ENCODE results near the gene ALDH1A3. TPM values are rescaled to one million over a fixed set of nuclear protein-coding genes. Genes with fewer than 3 reads are reported as not detected.

Gene ALDH1A3
- polyA plus RNA-seq, 1 of the 3 experiments (the other 2 are of a cell fraction), result 4.4 TPM

GRCh38 chr15:100923076-100923475 lies 43.4 kb downstream of the ALDH1A3 start:
- 90% methylated on average over 7 of the region's 7 CpGs for WGBS (ENCODE audit: low lambda C conversion rate)
- POLR2A ChIA-PET, result no interaction called here
- Histone ChIP-seq H4K20me1 (ENCODE audit: insufficient read depth) (no peaks in the 10 kb centered on the region), H3F3A (replicated peaks; ENCODE audit: insufficient read depth) (peaks cover 11% of the 10 kb centered on the region), H3K9ac (no peak overlapping the region), H3K4me3 (ENCODE audit: low read depth in 2 of 2, low read length in 1 of 2) (no peak overlapping the region), H3K4me2 (no peak overlapping the region), H2AFZ (ENCODE audit: low read depth) (no peak overlapping the region), H3K9me2 (no peaks in the 10 kb centered on the region), H3K27me3 (ENCODE audit: insufficient read depth) (no peaks in the 10 kb centered on the region), H3K36me3 (replicated peaks in 1 of 2; ENCODE audit: control insufficient read depth in 1 of 2, insufficient read depth in 2 of 2, low read length in 1 of 2) (peaks cover 0 to 11% of the 10 kb centered on the region in 2 experiments), H3K79me2 (ENCODE audit: insufficient read depth) (peaks cover 4% of the 10 kb centered on the region; the same call in 1 of the 2 replicates), H3K27ac (ENCODE audit: low read depth in 2 of 2, low read length in 1 of 2) (no peak overlapping the region), H3K4me1 (ENCODE audit: control insufficient read depth in 1 of 2, insufficient read depth in 2 of 2, low read depth in 1 of 2, low read length in 1 of 2) (peaks cover 0 to 18% of the 10 kb centered on the region in 2 experiments; a peak in 1 of 4 replicates), H3K9me3 (no peaks in the 10 kb centered on the region)
- CTCF ChIA-PET, result interaction anchor here (0.7 to 1.7 kb wide), 3 partner anchors 12 to 85 kb away, joined by 3 to 5 read pairs (median 5); no protein-coding TSS in a partner anchor
- DNase-seq, result no peak
- no peak for TF ChIP-seq ZBTB33 (IDR thresholded peaks at IDR 0.05; ENCODE audit: borderline replicate concordance, low read depth)
- TF ChIP-seq GATA2 (CRISPR knock-in tag; IDR thresholded peaks at IDR 0.05), result no peak
- TF ChIP-seq FOSL2 (IDR thresholded peaks at IDR 0.05; ENCODE audit: borderline replicate concordance, low read depth), result no peak
- no peak for TF ChIP-seq GABPA (IDR thresholded peaks at IDR 0.05; ENCODE audit: low read depth)
- no peak for TF ChIP-seq NRF1 (IDR thresholded peaks at IDR 0.05; ENCODE audit: low read depth, low read length)
- TF ChIP-seq FOXJ3 (CRISPR knock-in tag; IDR thresholded peaks at IDR 0.05), result no peak
- no peak for TF ChIP-seq EP300 (IDR thresholded peaks at IDR 0.05; ENCODE audit: borderline replicate concordance in 1 of 2, low read depth in 1 of 2, low read length in 1 of 2)
- no peak for TF ChIP-seq TCF12 (IDR thresholded peaks at IDR 0.05)
- no peak for TF ChIP-seq POLR2AphosphoS5 (IDR thresholded peaks at IDR 0.05; ENCODE audit: low read depth, low read length)
- no peak for TF ChIP-seq TAF1 (IDR thresholded peaks at IDR 0.05; ENCODE audit: borderline replicate concordance, low read depth, low read length)
- no peak for TF ChIP-seq MAX (IDR thresholded peaks at IDR 0.05; ENCODE audit: low read depth)

- Histone ChIP-seq H3K27me3 (ENCODE audit: insufficient read depth) (no peaks in the 10 kb centered on the region), H3K4me1 (ENCODE audit: control insufficient read depth in 1 of 2, insufficient read depth in 2 of 2, low read depth in 1 of 2, low read length in 1 of 2) (peaks cover 0 to 10% of the 10 kb centered on the region in 2 experiments; a peak in 1 of 4 replicates), H3F3A (replicated peaks; ENCODE audit: insufficient read depth) (peaks cover 11% of the 10 kb centered on the region), H2AFZ (ENCODE audit: low read depth) (no peak overlapping the region), H3K9me2 (no peaks in the 10 kb centered on the region), H3K9me3 (no peaks in the 10 kb centered on the region), H3K4me2 (no peak overlapping the region), H3K27ac (ENCODE audit: low read depth in 2 of 2, low read length in 1 of 2) (no peak overlapping the region), H3K79me2 (ENCODE audit: insufficient read depth) (peaks cover 4% of the 10 kb centered on the region; the same call in 1 of the 2 replicates), H3K36me3 (replicated peaks in 1 of 2; ENCODE audit: control insufficient read depth in 1 of 2, insufficient read depth in 2 of 2, low read length in 1 of 2) (peaks cover 0 to 13% of the 10 kb centered on the region in 2 experiments), H4K20me1 (ENCODE audit: insufficient read depth) (no peaks in the 10 kb centered on the region), H3K9ac (no peak overlapping the region), H3K4me3 (ENCODE audit: low read depth in 2 of 2, low read length in 1 of 2) (no peak overlapping the region)
- 88% methylated on average over 3 of the region's 5 CpGs for WGBS (ENCODE audit: low lambda C conversion rate)
- ChIA-PET POLR2A (no interaction called here), CTCF (interaction anchor here (0.7 to 1.7 kb wide), 3 partner anchors 13 to 85 kb away, joined by 3 to 5 read pairs (median 5); no protein-coding TSS in a partner anchor)
- DNase-seq, result no peak
- no peak for TF ChIP-seq EP300 (IDR thresholded peaks at IDR 0.05; ENCODE audit: borderline replicate concordance in 1 of 2, low read depth in 1 of 2, low read length in 1 of 2)
- no peak for TF ChIP-seq JUND (IDR thresholded peaks at IDR 0.05)
- TF ChIP-seq FOSL2 (IDR thresholded peaks at IDR 0.05; ENCODE audit: borderline replicate concordance, low read depth), result no peak
Measured at GRCh38 chr15:100923902-100924301, 44.3 kb downstream of the ALDH1A3 start.
